ENCODE measurements around the gene PTPRM.

Gene PTPRM

GRCh38 chr18:7720395-7720794, 153.3 kb downstream of the PTPRM start:
- no peak overlapping the region for H2BK15ac ChIP-seq (ENCODE audit: low read depth, poor library complexity, severe bottlenecking)
- no peak overlapping the region for H3K23ac ChIP-seq (ENCODE audit: low read length in 2 of 2)
- H3K4ac ChIP-seq (ENCODE audit: low read depth in 1 of 2, low read length in 2 of 2), result no peak overlapping the region
- no peak overlapping the region for H3K9ac ChIP-seq (ENCODE audit: low read length)
- no peak overlapping the region for H3K18ac ChIP-seq (ENCODE audit: low read depth in 1 of 2, low read length in 2 of 2)
- H3K79me1 ChIP-seq (replicated peaks; ENCODE audit: low read length, poor library complexity, severe bottlenecking), result peaks cover 8% of the 10 kb centered on the region
- no peak overlapping the region for H2BK5ac ChIP-seq (ENCODE audit: low read depth, low read length, poor library complexity, severe bottlenecking)
- H2BK12ac ChIP-seq (ENCODE audit: low read length in 2 of 2), result no peak overlapping the region
- H3K27me3 ChIP-seq (ENCODE audit: control insufficient read depth in 1 of 2, insufficient read depth in 1 of 2, low read length in 2 of 2), result no peaks in the 10 kb centered on the region
- peaks cover 8% of the 10 kb centered on the region for H3K4me1 ChIP-seq (ENCODE audit: control insufficient read depth, insufficient read depth, low read depth, low read length)
- no peaks in the 10 kb centered on the region for H3K36me3 ChIP-seq (ENCODE audit: control insufficient read depth in 1 of 2, insufficient read depth in 2 of 2, low read depth in 1 of 2, low read length in 2 of 2)
- DNase-seq, result no peak
- H3K4me3 ChIP-seq (ENCODE audit: insufficient read depth in 1 of 2, low read depth in 1 of 2, low read length in 2 of 2), result no peak overlapping the region
- H3K4me2 ChIP-seq (ENCODE audit: low read length, poor library complexity, severe bottlenecking), result no peak overlapping the region
- H3K9me3 ChIP-seq (ENCODE audit: control insufficient read depth, low read length), result no peaks in the 10 kb centered on the region
- H4K8ac ChIP-seq (ENCODE audit: low read length), result no peak overlapping the region
- no peak overlapping the region for H2AK5ac ChIP-seq (ENCODE audit: low read length, severe bottlenecking)
- WGBS, result no CpG with 5 or more reads among the region's 1 CpG
- H3K27ac ChIP-seq (ENCODE audit: low read length, poor library complexity, severe bottlenecking), result no peak overlapping the region
- H2AFZ ChIP-seq (ENCODE audit: low read depth, low read length), result no peak overlapping the region
- H4K91ac ChIP-seq (ENCODE audit: low read length), result no peak overlapping the region
- H2BK120ac ChIP-seq (ENCODE audit: low read depth, low read length), result no peak overlapping the region
- no peak overlapping the region for H3K14ac ChIP-seq (ENCODE audit: low read length in 2 of 2)

DNA sequence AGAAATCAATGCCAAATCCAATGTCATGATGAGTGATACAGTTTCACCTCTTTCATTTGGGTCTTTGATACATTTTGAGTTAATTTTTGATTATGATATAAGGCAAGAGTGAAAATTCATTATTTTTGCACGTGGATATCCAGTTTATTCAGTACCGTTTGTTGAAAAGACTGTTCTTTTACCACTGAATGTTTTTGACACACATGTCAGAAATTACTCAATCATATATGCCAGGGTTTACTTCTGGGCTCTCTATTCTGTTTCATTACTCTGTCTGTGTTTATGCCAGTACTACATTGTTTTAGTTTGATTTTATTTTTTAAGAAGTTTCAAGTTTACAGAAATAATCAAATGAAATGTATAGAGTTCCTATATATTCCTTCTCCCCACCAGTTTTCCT, 154.4 kb downstream of the PTPRM start:
- no peaks in the 10 kb centered on the region for H3K9me3 ChIP-seq (ENCODE audit: control insufficient read depth, low read length)
- no peak overlapping the region for H2AK5ac ChIP-seq (ENCODE audit: low read length, severe bottlenecking)
- WGBS, result 95% methylated on average over 2 of the region's 2 CpGs

DNA sequence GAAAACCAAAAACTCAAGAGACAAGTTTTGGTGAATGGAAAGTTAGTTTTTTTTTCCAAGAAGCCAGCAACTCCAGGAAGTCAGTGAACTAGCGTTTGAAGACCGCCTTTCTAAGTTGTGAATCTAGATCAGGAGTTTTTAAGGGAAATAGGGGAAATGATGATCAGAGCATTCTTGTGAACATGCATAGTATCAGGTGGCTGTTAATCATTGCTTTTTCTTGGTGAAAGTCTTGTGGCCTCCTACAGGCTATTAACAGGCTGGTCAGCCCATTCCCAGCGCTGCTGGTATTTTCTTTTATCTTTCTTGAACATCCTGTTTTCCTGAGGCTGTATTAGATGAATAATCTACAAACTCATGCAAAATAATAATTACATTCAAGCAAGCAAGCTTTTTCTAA, 155.8 kb downstream of the PTPRM start:
- Histone ChIP-seq H3K4ac (ENCODE audit: low read depth in 1 of 2, low read length in 2 of 2) (no peak overlapping the region), H3K9me3 (ENCODE audit: control insufficient read depth, low read length) (no peaks in the 10 kb centered on the region), H2AK5ac (ENCODE audit: low read length, severe bottlenecking) (no peak overlapping the region), H3K14ac (ENCODE audit: low read length in 2 of 2) (no peak overlapping the region), H3K18ac (ENCODE audit: low read depth in 1 of 2, low read length in 2 of 2) (no peak overlapping the region), H2BK15ac (ENCODE audit: low read depth, poor library complexity, severe bottlenecking) (no peak overlapping the region), H3K27ac (ENCODE audit: low read length, poor library complexity, severe bottlenecking) (peak overlapping the region; percentile 96), H2AFZ (ENCODE audit: low read depth, low read length) (no peak overlapping the region), H2BK120ac (ENCODE audit: low read depth, low read length) (no peak overlapping the region), H3K27me3 (ENCODE audit: control insufficient read depth in 1 of 2, insufficient read depth in 1 of 2, low read length in 2 of 2) (no peaks in the 10 kb centered on the region), H3K36me3 (ENCODE audit: control insufficient read depth in 1 of 2, insufficient read depth in 2 of 2, low read depth in 1 of 2, low read length in 2 of 2) (peaks cover 0 to 5% of the 10 kb centered on the region in 2 experiments), H4K91ac (ENCODE audit: low read length) (no peak overlapping the region), H2BK5ac (ENCODE audit: low read depth, low read length, poor library complexity, severe bottlenecking) (no peak overlapping the region), H3K23ac (ENCODE audit: low read length in 2 of 2) (no peak overlapping the region), H3K4me3 (ENCODE audit: insufficient read depth in 1 of 2, low read depth in 1 of 2, low read length in 2 of 2) (no peak overlapping the region), H3K4me1 (ENCODE audit: control insufficient read depth, insufficient read depth, low read depth, low read length) (peaks cover 5% of the 10 kb centered on the region), H3K4me2 (ENCODE audit: low read length, poor library complexity, severe bottlenecking) (peak overlapping the region; percentile 45), H3K79me1 (replicated peaks; ENCODE audit: low read length, poor library complexity, severe bottlenecking) (peaks cover 10% of the 10 kb centered on the region), H3K9ac (ENCODE audit: low read length) (no peak overlapping the region), H2BK12ac (ENCODE audit: low read length in 2 of 2) (no peak overlapping the region), H4K8ac (ENCODE audit: low read length) (no peak overlapping the region)
- no peak for DNase-seq
- WGBS, result 98% methylated on average over 2 of the region's 3 CpGs

More for the DNA sequence above, 154.4 kb downstream of the PTPRM start:
- no peak overlapping the region for H3K14ac ChIP-seq (ENCODE audit: low read length in 2 of 2)
- no peak overlapping the region for H2BK12ac ChIP-seq (ENCODE audit: low read length in 2 of 2)
- H3K27me3 ChIP-seq (ENCODE audit: control insufficient read depth in 1 of 2, insufficient read depth in 1 of 2, low read length in 2 of 2), result no peaks in the 10 kb centered on the region
- no peak overlapping the region for H3K4me3 ChIP-seq (ENCODE audit: insufficient read depth in 1 of 2, low read depth in 1 of 2, low read length in 2 of 2)
- H3K4ac ChIP-seq (ENCODE audit: low read depth in 1 of 2, low read length in 2 of 2), result no peak overlapping the region
- H4K8ac ChIP-seq (ENCODE audit: low read length), result no peak overlapping the region
- no peak overlapping the region for H3K27ac ChIP-seq (ENCODE audit: low read length, poor library complexity, severe bottlenecking)
- no peak overlapping the region for H2BK120ac ChIP-seq (ENCODE audit: low read depth, low read length)
- no peak overlapping the region for H4K91ac ChIP-seq (ENCODE audit: low read length)
- no peak overlapping the region for H3K9ac ChIP-seq (ENCODE audit: low read length)
- peaks cover 8% of the 10 kb centered on the region for H3K4me1 ChIP-seq (ENCODE audit: control insufficient read depth, insufficient read depth, low read depth, low read length)
- H3K23ac ChIP-seq (ENCODE audit: low read length in 2 of 2), result no peak overlapping the region
- H2BK5ac ChIP-seq (ENCODE audit: low read depth, low read length, poor library complexity, severe bottlenecking), result no peak overlapping the region
- no peak for DNase-seq
- no peak overlapping the region for H3K18ac ChIP-seq (ENCODE audit: low read depth in 1 of 2, low read length in 2 of 2)
- peaks cover 14% of the 10 kb centered on the region for H3K79me1 ChIP-seq (replicated peaks; ENCODE audit: low read length, poor library complexity, severe bottlenecking)
- H2AFZ ChIP-seq (ENCODE audit: low read depth, low read length), result no peak overlapping the region
- H2BK15ac ChIP-seq (ENCODE audit: low read depth, poor library complexity, severe bottlenecking), result no peak overlapping the region
- peaks cover 0 to 5% of the 10 kb centered on the region in 2 experiments for H3K36me3 ChIP-seq (ENCODE audit: control insufficient read depth in 1 of 2, insufficient read depth in 2 of 2, low read depth in 1 of 2, low read length in 2 of 2)
- no peak overlapping the region for H3K4me2 ChIP-seq (ENCODE audit: low read length, poor library complexity, severe bottlenecking)

GRCh38 chr18:7723558-7723957, 156.4 kb downstream of the PTPRM start:
- Histone ChIP-seq H2BK120ac (ENCODE audit: low read depth, low read length) (no peak overlapping the region), H3K27me3 (ENCODE audit: control insufficient read depth in 1 of 2, insufficient read depth in 1 of 2, low read length in 2 of 2) (no peaks in the 10 kb centered on the region), H3K4me2 (ENCODE audit: low read length, poor library complexity, severe bottlenecking) (peak overlapping the region; percentile 45), H3K79me1 (replicated peaks; ENCODE audit: low read length, poor library complexity, severe bottlenecking) (peaks cover 13% of the 10 kb centered on the region), H2AFZ (ENCODE audit: low read depth, low read length) (no peak overlapping the region), H3K18ac (ENCODE audit: low read depth in 1 of 2, low read length in 2 of 2) (no peak overlapping the region), H2BK15ac (ENCODE audit: low read depth, poor library complexity, severe bottlenecking) (no peak overlapping the region), H2BK12ac (ENCODE audit: low read length in 2 of 2) (no peak overlapping the region), H4K91ac (ENCODE audit: low read length) (no peak overlapping the region), H3K14ac (ENCODE audit: low read length in 2 of 2) (no peak overlapping the region), H3K4me1 (ENCODE audit: control insufficient read depth, insufficient read depth, low read depth, low read length) (peaks cover 8% of the 10 kb centered on the region), H3K9ac (ENCODE audit: low read length) (no peak overlapping the region), H3K9me3 (ENCODE audit: control insufficient read depth, low read length) (no peaks in the 10 kb centered on the region), H2AK5ac (ENCODE audit: low read length, severe bottlenecking) (peak overlapping the region; percentile 100), H3K36me3 (ENCODE audit: control insufficient read depth in 1 of 2, insufficient read depth in 2 of 2, low read depth in 1 of 2, low read length in 2 of 2) (peaks cover 0 to 5% of the 10 kb centered on the region in 2 experiments), H3K4ac (ENCODE audit: low read depth in 1 of 2, low read length in 2 of 2) (no peak overlapping the region), H3K23ac (ENCODE audit: low read length in 2 of 2) (no peak overlapping the region), H3K27ac (ENCODE audit: low read length, poor library complexity, severe bottlenecking) (peak overlapping the region; percentile 96), H4K8ac (ENCODE audit: low read length) (no peak overlapping the region), H3K4me3 (ENCODE audit: insufficient read depth in 1 of 2, low read depth in 1 of 2, low read length in 2 of 2) (no peak overlapping the region), H2BK5ac (ENCODE audit: low read depth, low read length, poor library complexity, severe bottlenecking) (peak overlapping the region; percentile 84)
- 82% methylated on average over 8 of the region's 8 CpGs for WGBS
- DNase-seq, result no peak

All from mesenchymal stem cell (in vitro differentiated cells and primary cell).